Neutrophil (primary cell): Measurements from ENCODE around the gene NIPA2.

Experiments
- H3K27ac ChIP-seq: fragments of 200-600 bp; sonication (generic); 2 replicates; pipeline ENCODE4 v1.5.1; 2016; ENCODE audit warnings: mild to moderate bottlenecking, moderate library complexity
- H3K27me3 ChIP-seq: fragments of 200-600 bp; sonication (generic); 2 replicates; pipeline ENCODE4 v1.6.0; 2016; ENCODE audit warnings: mild to moderate bottlenecking
- H3K36me3 ChIP-seq: fragments of 200-600 bp; sonication (generic); 2 replicates; pipeline ENCODE4 v1.5.1; 2017
- H3K4me1 ChIP-seq, 2 experiments: fragments of 200-600 bp in 1 of 2; sonication (generic) in 1 of 2; 1 replicate in 1 of 2; 2 replicates in 1 of 2; pipeline versions ENCODE4 v1.5.1 to v1.6.1; 2013 to 2016; ENCODE audit warnings: low read depth in 1 of 2, low read length in 1 of 2, mild to moderate bottlenecking in 1 of 2, moderate library complexity in 1 of 2; ENCODE audit not compliant: control insufficient read depth in 1 of 2, insufficient read depth in 1 of 2
- H3K4me3 ChIP-seq, 2 experiments: fragments of 200-600 bp in 1 of 2; sonication (generic) in 1 of 2; 1 replicate in 1 of 2; 2 replicates in 1 of 2; pipeline ENCODE4 v1.5.1; 2013 to 2016; ENCODE audit warnings: low read depth in 1 of 2, low read length in 1 of 2, mild to moderate bottlenecking in 1 of 2, moderate library complexity in 1 of 2
- H3K9me3 ChIP-seq: fragments of 200-600 bp; sonication (generic); 2 replicates; pipeline ENCODE4 v1.5.1; 2016
- CTCF ChIP-seq: fragments of 200-600 bp; sonication (generic); IDR thresholded peaks from 2 replicates; pipeline ENCODE4 v1.5.1; 2016; ENCODE audit warnings: antibody characterized with exemption

NIPA2 gene

GRCh38 chr15:22877607-22878006 lies 39.1 kb downstream of the NIPA2 start:
- no peaks in the 10 kb centered on the region for H3K36me3 ChIP-seq

GRCh38 chr15:22878103-22878502 lies 39.6 kb downstream of the NIPA2 start:
- no peak overlapping the region for H3K4me3 ChIP-seq
- no peaks in the 10 kb centered on the region for H3K4me1 ChIP-seq
- no peaks in the 10 kb centered on the region for H3K27me3 ChIP-seq
- TF ChIP-seq CTCF = no peak
- no peaks in the 10 kb centered on the region for H3K9me3 ChIP-seq
- no peak overlapping the region for H3K27ac ChIP-seq
- H3K36me3 ChIP-seq = no peaks in the 10 kb centered on the region

More at GRCh38 chr15:22877607-22878006, 39.1 kb downstream of the NIPA2 start:
- H3K9me3 ChIP-seq = no peaks in the 10 kb centered on the region
- no peak overlapping the region for H3K4me3 ChIP-seq
- H3K27me3 ChIP-seq = no peaks in the 10 kb centered on the region
- no peaks in the 10 kb centered on the region for H3K4me1 ChIP-seq
- no peak for TF ChIP-seq CTCF
- H3K27ac ChIP-seq = no peak overlapping the region

- Histone ChIP-seq H3K4me1 (no peaks in the 10 kb centered on the region), H3K9me3 (no peaks in the 10 kb centered on the region), H3K36me3 (no peaks in the 10 kb centered on the region), H3K27me3 (no peaks in the 10 kb centered on the region), H3K27ac (no peak overlapping the region), H3K4me3 (no peak overlapping the region)
- TF ChIP-seq CTCF = no peak
These were observed 41.9 kb downstream of the NIPA2 start for GRCh38 chr15:22880068-22880980.

- Histone ChIP-seq H3K4me1 (no peaks in the 10 kb centered on the region), H3K36me3 (no peaks in the 10 kb centered on the region), H3K27ac (no peak overlapping the region), H3K27me3 (no peaks in the 10 kb centered on the region), H3K9me3 (no peaks in the 10 kb centered on the region), H3K4me3 (no peak overlapping the region)
- TF ChIP-seq CTCF = no peak
These were observed 42.7 kb downstream of the NIPA2 start for GRCh38 chr15:22880981-22881738.

GRCh38 chr15:22881739-22882440 lies 43.4 kb downstream of the NIPA2 start:
- Histone ChIP-seq H3K36me3 (no peaks in the 10 kb centered on the region), H3K4me3 (no peak overlapping the region), H3K27ac (no peak overlapping the region), H3K4me1 (no peaks in the 10 kb centered on the region), H3K27me3 (no peaks in the 10 kb centered on the region), H3K9me3 (no peaks in the 10 kb centered on the region)
- no peak for TF ChIP-seq CTCF
